Measurements from ENCODE around the gene ASB2.

DNA sequence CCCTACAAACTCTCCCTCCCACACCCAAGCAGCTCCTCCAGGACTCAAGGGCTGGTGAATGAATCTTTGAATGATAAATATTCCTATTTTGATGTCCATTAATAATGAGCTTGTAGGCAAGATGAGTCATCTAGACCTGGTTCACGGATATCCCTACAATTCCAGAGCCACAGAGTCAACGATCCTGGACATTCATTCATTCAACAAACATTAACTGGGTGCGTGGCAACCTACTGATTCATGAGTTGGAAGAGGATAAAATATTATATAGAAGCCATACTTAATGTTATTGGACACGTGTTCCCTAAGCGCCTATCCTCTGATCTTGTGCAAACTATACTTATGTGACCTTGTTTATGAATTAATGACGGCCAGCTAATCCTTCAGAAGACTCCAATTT lies 49.4 kb upstream of the ASB2 start:
- TF ChIP-seq, protein P1, sequence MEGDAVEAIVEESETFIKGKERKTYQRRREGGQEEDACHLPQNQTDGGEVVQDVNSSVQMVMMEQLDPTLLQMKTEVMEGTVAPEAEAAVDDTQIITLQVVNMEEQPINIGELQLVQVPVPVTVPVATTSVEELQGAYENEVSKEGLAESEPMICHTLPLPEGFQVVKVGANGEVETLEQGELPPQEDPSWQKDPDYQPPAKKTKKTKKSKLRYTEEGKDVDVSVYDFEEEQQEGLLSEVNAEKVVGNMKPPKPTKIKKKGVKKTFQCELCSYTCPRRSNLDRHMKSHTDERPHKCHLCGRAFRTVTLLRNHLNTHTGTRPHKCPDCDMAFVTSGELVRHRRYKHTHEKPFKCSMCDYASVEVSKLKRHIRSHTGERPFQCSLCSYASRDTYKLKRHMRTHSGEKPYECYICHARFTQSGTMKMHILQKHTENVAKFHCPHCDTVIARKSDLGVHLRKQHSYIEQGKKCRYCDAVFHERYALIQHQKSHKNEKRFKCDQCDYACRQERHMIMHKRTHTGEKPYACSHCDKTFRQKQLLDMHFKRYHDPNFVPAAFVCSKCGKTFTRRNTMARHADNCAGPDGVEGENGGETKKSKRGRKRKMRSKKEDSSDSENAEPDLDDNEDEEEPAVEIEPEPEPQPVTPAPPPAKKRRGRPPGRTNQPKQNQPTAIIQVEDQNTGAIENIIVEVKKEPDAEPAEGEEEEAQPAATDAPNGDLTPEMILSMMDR (IDR thresholded peaks at IDR 0.05): no peak
- TF ChIP-seq POLR2A (IDR thresholded peaks at IDR 0.05): no peak
- TF ChIP-seq POLR2AphosphoS5 (IDR thresholded peaks at IDR 0.05): no peak
